Smooth muscle cell (in vitro differentiated cells): Measurements from ENCODE around the gene ANTXRL. TPM values are rescaled to one million over a fixed set of nuclear protein-coding genes. Genes with fewer than 3 reads are reported as not detected.
"Not testable (repeated sequence)": the region's sequence is repeated elsewhere in the genome, so short reads cannot be mapped to it uniquely, and the experiment has no call there.

Experiments used
- DNase-seq: peaks from one replicate; lab custom pipeline; 2025; ENCODE audit not compliant: unreplicated experiment; lab: John Stamatoyannopoulos, UW
- H2AFZ ChIP-seq: fragments of 200-600 bp; sonication (generic); 2 replicates; pipeline ENCODE4 v1.6.0; 2016; ENCODE audit warnings: antibody characterized with exemption, low read depth, mild to moderate bottlenecking
- H3F3A ChIP-seq: fragments of 200-600 bp; sonication (generic); 2 replicates; pipeline ENCODE4 v1.6.0; 2017; ENCODE audit warnings: antibody characterized with exemption, low read depth
- H3K27ac ChIP-seq: fragments of 200-600 bp; sonication (generic); 2 replicates; pipeline ENCODE4 v1.5.1; 2016; ENCODE audit warnings: low read depth, mild to moderate bottlenecking
- H3K27me3 ChIP-seq: fragments of 200-600 bp; sonication (generic); 2 replicates; pipeline ENCODE4 v1.6.1; 2016; ENCODE audit warnings: low read depth, mild to moderate bottlenecking
- H3K36me3 ChIP-seq: fragments of 200-600 bp; sonication (generic); 2 replicates; pipeline ENCODE4 v1.5.1; 2016; ENCODE audit warnings: low read depth
- H3K4me1 ChIP-seq: fragments of 200-600 bp; sonication (generic); 2 replicates; pipeline ENCODE4 v1.5.1; 2016; ENCODE audit warnings: low read depth
- H3K4me2 ChIP-seq: fragments of 200-600 bp; sonication (generic); 2 replicates; pipeline ENCODE4 v1.6.0; 2016; ENCODE audit warnings: mild to moderate bottlenecking
- H3K4me3 ChIP-seq: fragments of 200-600 bp; sonication (generic); 2 replicates; pipeline ENCODE4 v1.5.1; 2016; ENCODE audit warnings: mild to moderate bottlenecking
- H3K79me2 ChIP-seq: fragments of 200-600 bp; sonication (generic); 2 replicates; pipeline ENCODE4 v1.6.0; 2016; ENCODE audit warnings: low read depth, mild to moderate bottlenecking
- H3K9ac ChIP-seq: fragments of 200-600 bp; sonication (generic); 2 replicates; pipeline ENCODE4 v1.6.0; 2016; ENCODE audit warnings: low read depth
- H3K9me3 ChIP-seq: fragments of 200-600 bp; sonication (generic); replicated peaks from 2 replicates; pipeline ENCODE4 v1.5.1; 2016; ENCODE audit warnings: low read depth
- H4K20me1 ChIP-seq: fragments of 200-600 bp; sonication (generic); 2 replicates; pipeline ENCODE4 v1.6.0; 2016; ENCODE audit warnings: low read depth
- WGBS: methylation state at CpG from one replicate; pipeline ENCODE4 v1.1.7; 2016; ENCODE audit warnings: low lambda C conversion rate; 5-methylcytosine and 5-hydroxymethylcytosine counted together
- polyA plus RNA-seq: library from polyadenylated mRNA; unstranded; fragments of >200 nt; fragmentation: Nextera tagmentation; extraction: Ambion mirVana; gene quantifications from 2 replicates; pipeline ENCODE4 v1.2.1, GENCODE V29; 2016
- total RNA-seq: library from RNA; depleted of rRNA; stranded (reverse); fragments of >200 nt; gene quantifications from 2 replicates; pipeline ENCODE4 v1.2.3, GENCODE V29; 2014
- TF ChIP-seq, protein P1 (sequence below): fragments of 200-600 bp; sonication (generic); IDR thresholded peaks from 2 replicates; pipeline ENCODE4 v1.5.1; 2017; ENCODE audit warnings: borderline replicate concordance, mild to moderate bottlenecking, antibody characterized with exemption; ENCODE audit not compliant: insufficient read depth, poor library complexity, severe bottlenecking

Gene ANTXRL
- total and polyA plus RNA-seq, 2 experiments from 2014 or later = not detected

DNA sequence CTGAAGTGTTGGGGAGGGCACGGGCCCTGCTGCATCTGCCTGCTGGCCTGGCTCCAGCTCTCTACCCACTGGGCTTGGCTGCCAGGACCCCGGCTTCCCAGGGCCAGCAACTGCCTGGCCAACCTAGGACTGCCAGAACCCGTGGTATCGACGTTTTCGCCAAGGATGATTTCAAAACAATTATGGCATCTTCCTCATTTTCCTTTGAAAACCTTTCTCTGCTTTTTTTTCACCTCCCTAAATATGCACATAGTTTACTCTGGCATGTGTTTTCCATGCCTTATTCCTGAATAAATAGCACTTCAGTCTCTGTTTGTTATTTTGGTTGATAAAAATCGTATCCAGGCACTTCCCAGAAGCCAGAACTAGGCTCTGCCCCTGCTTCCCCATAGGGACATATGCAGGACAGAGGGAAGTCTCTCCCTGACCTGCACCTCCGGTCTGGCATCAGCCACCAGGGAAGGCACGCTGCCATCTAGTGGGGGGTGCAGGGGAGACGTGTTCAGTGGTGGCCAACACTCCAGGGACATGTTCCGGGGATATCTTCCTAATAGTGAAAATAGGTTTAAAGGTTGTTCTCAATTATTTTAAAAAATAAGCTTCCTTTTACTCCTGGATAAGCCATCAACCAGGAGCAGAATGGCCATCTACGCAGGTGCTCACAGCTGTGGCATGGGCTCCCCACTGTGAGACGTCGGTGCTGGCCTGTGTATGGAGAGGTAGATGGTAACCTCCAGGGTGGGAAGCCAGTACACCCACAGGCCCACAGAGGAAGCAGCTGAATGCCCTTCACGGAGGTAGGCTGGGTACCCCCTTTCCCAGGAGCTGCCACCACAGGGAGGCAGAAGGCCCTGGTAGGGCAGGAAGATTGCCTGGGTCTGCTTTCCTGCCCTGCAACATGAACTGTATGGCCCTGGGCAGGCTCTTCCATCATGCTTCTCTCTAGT, 30.7 kb upstream of the ANTXRL start:
- no peaks in the 10 kb centered on the region for H3K9me3 ChIP-seq
- no peaks in the 10 kb centered on the region for H4K20me1 ChIP-seq
- H3K27me3 ChIP-seq = no peaks in the 10 kb centered on the region
- no peaks in the 10 kb centered on the region for H3K36me3 ChIP-seq
- TF ChIP-seq, protein P1, sequence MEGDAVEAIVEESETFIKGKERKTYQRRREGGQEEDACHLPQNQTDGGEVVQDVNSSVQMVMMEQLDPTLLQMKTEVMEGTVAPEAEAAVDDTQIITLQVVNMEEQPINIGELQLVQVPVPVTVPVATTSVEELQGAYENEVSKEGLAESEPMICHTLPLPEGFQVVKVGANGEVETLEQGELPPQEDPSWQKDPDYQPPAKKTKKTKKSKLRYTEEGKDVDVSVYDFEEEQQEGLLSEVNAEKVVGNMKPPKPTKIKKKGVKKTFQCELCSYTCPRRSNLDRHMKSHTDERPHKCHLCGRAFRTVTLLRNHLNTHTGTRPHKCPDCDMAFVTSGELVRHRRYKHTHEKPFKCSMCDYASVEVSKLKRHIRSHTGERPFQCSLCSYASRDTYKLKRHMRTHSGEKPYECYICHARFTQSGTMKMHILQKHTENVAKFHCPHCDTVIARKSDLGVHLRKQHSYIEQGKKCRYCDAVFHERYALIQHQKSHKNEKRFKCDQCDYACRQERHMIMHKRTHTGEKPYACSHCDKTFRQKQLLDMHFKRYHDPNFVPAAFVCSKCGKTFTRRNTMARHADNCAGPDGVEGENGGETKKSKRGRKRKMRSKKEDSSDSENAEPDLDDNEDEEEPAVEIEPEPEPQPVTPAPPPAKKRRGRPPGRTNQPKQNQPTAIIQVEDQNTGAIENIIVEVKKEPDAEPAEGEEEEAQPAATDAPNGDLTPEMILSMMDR = peak; percentile 53
- DNase-seq = no peak
- no peaks in the 10 kb centered on the region for H3F3A ChIP-seq
- no peaks in the 10 kb centered on the region for H3K79me2 ChIP-seq
- no peak overlapping the region for H3K27ac ChIP-seq
- H3K4me1 ChIP-seq = no peaks in the 10 kb centered on the region
- WGBS = 61% methylated on average over 15 of the region's 15 CpGs
- H3K9ac ChIP-seq = no peak overlapping the region
- H3K4me3 ChIP-seq = no peak overlapping the region
- H2AFZ ChIP-seq = no peak overlapping the region
- no peak overlapping the region for H3K4me2 ChIP-seq

DNA sequence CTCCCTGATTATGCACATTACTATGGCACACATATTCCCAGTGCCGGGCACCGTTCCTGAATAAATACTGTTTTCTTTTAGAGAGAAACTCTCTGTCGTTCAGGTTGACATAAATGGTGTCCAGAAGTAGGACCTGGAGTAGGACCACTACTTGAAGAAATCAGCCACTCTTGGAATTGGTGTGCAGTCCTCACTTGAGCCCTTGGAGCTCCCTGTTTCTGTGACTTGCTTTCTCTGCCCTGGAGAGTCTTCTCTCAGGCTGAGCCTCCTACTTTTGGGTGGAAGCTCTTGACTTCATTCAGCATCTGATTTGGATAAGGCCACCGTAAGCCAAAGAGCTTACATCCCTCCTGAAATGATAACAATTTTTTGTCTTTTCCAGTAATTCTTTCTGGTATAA, 29.7 kb upstream of the ANTXRL start:
- Histone ChIP-seq H3K4me1 (no peaks in the 10 kb centered on the region), H3K9me3 (no peaks in the 10 kb centered on the region), H3K27me3 (no peaks in the 10 kb centered on the region), H3K4me2 (no peak overlapping the region), H3K27ac (no peak overlapping the region), H3K4me3 (no peak overlapping the region), H2AFZ (no peak overlapping the region), H4K20me1 (no peaks in the 10 kb centered on the region), H3K36me3 (no peaks in the 10 kb centered on the region), H3K79me2 (no peaks in the 10 kb centered on the region), H3K9ac (no peak overlapping the region), H3F3A (no peaks in the 10 kb centered on the region)
- TF ChIP-seq, protein P1 = no peak
- 97% methylated on average over 4 of the region's 4 CpGs for WGBS
- no peak for DNase-seq

DNA sequence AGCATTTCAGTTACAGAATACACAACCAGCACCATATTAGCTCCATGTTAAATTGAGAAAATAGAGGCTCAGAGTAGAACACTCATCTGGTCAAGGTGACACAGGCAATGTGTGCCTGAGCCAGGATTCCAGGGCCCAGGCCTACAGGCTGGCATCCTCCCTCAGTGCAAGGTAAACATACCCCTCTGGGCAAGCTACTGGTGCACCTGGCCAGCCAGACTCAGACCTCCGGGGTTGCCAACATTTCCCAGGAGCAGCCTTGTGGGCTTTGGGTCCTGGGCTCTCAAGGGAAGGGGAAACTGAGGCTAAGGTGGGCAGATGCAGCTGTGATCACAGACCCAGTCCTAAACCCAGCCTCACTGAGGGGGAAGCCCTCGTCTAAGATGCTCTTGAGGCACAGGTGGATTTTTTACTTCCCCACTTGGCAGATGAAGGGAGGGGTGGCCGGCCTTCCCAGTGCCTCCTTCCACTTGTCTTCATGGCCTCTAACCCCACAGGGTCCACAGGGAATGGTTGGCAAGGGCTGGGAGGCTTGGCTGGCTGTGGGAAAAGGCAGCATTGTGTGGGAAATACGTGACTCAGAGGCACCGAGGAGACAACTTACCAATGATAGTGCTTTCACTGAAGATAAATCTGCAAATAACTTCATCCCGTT, 23.8 kb upstream of the ANTXRL start:
- H4K20me1 ChIP-seq, H3K9me3 ChIP-seq, H3K79me2 ChIP-seq, H3K27ac ChIP-seq, H3K9ac ChIP-seq, H3K4me1 ChIP-seq, H3K4me2 ChIP-seq, H3K27me3 ChIP-seq, H3K36me3 ChIP-seq, H3K4me3 ChIP-seq, H3F3A ChIP-seq, DNase-seq, H2AFZ ChIP-seq: not testable (repeated sequence)
- WGBS = 88% methylated on average over 6 of the region's 6 CpGs

DNA sequence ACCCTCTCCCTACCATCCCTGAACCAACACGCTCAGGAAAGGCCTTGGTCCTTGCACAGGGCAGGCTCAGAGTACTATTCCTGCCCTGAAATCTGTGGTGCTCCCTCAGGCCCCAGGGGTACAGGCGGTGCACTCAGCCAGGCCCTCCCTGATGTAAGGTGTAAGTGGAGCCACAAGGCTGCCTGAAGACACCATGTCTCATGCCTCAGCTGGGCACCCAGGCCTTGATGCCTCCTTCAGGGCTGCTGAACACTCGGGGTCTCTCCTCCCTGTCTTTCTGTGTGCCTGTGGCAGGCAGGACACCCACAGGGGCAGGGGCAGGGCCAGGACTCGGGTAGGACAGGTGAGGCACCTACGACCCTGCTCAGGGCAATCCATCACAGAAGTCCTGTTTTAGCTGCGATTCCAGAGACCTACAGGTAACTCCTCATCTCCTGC, 22.9 kb upstream of the ANTXRL start:
- no peaks in the 10 kb centered on the region for H3K4me1 ChIP-seq
- H3K27ac ChIP-seq = no peak overlapping the region
- no peak overlapping the region for H3K9ac ChIP-seq
- no peaks in the 10 kb centered on the region for H3F3A ChIP-seq
- H3K4me3 ChIP-seq = no peak overlapping the region
- H2AFZ ChIP-seq = no peak overlapping the region
- no peaks in the 10 kb centered on the region for H4K20me1 ChIP-seq
- H3K79me2 ChIP-seq = no peaks in the 10 kb centered on the region
- no peaks in the 10 kb centered on the region for H3K27me3 ChIP-seq
- DNase-seq = no peak
- WGBS = 88% methylated on average over 6 of the region's 6 CpGs
- H3K36me3 ChIP-seq = no peaks in the 10 kb centered on the region
- TF ChIP-seq, protein P1 = no peak
- H3K9me3 ChIP-seq = no peaks in the 10 kb centered on the region
- no peak overlapping the region for H3K4me2 ChIP-seq
